Cardiac muscle cell (in vitro differentiated cells and primary cell): ENCODE results near the gene TBC1D8. TPM values are rescaled to one million over a fixed set of nuclear protein-coding genes. Genes with fewer than 3 reads are reported as not detected.
A peak's percentile ranks its signal among the peaks of the same experiment; 100 is the strongest.

Experiments used
- DNase-seq, 2 donors: peaks; one replicate each; pipeline versions ENCODE4 v3.0.0 to v3.0.0-alpha.2; 2010 to 2017; ENCODE audit warnings: low read depth in 1 of 2, low spot score in 1 of 2
- H3K27ac ChIP-seq: fragments of 200-600 bp; sonication (generic); 2 replicates; pipeline ENCODE4 v1.5.1; 2016
- H3K27me3 ChIP-seq: fragments of 200-600 bp; sonication (generic); 2 replicates; pipeline ENCODE4 v1.6.0; 2016; ENCODE audit warnings: control low read depth
- H3K36me3 ChIP-seq: fragments of 200-600 bp; sonication (generic); 2 replicates; pipeline ENCODE4 v1.5.1; 2016; ENCODE audit warnings: control low read depth
- H3K4me1 ChIP-seq: fragments of 200-600 bp; sonication (generic); 2 replicates; pipeline ENCODE4 v1.8.1; 2017; ENCODE audit warnings: low read depth, mild to moderate bottlenecking, mixed run types
- H3K4me3 ChIP-seq: fragments of 200-600 bp; sonication (generic); 2 replicates; pipeline ENCODE4 v1.5.1; 2016; ENCODE audit warnings: mild to moderate bottlenecking
- H3K9me3 ChIP-seq: fragments of 200-600 bp; sonication (generic); 2 replicates; pipeline ENCODE4 v1.5.1; 2017; ENCODE audit warnings: low read depth, mild to moderate bottlenecking, control low read depth
- polyA plus RNA-seq: library from polyadenylated mRNA; unstranded; fragments of >200 nt; fragmentation: Nextera tagmentation; extraction: Ambion mirVana; gene quantifications from 2 replicates; pipeline ENCODE4 v1.2.1, GENCODE V29; 2016
- total RNA-seq: library from RNA; depleted of rRNA; stranded (reverse); fragments of >200 nt; gene quantifications from 2 replicates; pipeline ENCODE4 v1.2.3, GENCODE V29; 2016
- TF ChIP-seq, protein P1 (sequence below): IDR thresholded peaks from 2 replicates; pipeline ENCODE4 v1.5.1; 2012; ENCODE audit warnings: low read depth, mild to moderate bottlenecking, low read length

Gene TBC1D8
- total and polyA plus RNA-seq, 2 experiments from 2014 or later: 15.2 to 23.2 TPM

DNA sequence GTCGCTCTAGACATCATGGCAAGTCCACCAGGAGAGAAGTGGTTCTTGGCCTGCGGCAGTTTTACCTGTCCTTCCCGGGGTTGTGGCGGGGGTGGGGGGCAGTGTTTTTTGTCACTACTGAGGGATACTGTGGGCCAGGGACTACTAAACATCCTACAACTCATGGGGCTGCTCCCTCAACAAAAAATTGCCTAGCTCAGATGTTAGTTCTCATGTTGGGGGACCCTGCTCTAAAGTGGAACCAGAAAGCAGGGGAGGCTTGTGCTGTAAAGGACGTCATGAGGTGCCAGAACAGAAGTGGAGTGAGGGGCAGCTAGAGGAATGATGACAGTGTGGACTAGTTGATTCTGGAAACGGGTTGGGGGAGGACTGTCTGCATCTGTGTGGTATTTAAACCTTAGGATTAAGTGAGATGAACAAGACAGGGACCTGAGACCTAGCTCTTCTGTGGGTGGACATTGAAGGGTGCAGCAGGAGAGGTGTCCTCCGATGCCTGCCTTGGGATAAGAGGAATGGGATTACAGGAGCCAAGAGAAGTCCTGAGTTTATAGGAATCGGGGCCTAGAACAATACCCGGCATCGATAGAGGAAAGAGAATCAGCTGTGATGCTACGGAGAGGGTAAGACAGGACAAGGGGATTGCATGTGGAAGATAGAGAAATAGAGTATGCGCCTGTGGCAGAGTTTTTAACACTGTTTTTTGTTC lies 146.4 kb downstream of the TBC1D8 start:
- no peak for DNase-seq
- no peak overlapping the region for H3K4me3 ChIP-seq
- peaks cover 4% of the 10 kb centered on the region for H3K4me1 ChIP-seq
- H3K36me3 ChIP-seq: peaks cover 40% of the 10 kb centered on the region
- no peaks in the 10 kb centered on the region for H3K9me3 ChIP-seq
- TF ChIP-seq, protein P1, sequence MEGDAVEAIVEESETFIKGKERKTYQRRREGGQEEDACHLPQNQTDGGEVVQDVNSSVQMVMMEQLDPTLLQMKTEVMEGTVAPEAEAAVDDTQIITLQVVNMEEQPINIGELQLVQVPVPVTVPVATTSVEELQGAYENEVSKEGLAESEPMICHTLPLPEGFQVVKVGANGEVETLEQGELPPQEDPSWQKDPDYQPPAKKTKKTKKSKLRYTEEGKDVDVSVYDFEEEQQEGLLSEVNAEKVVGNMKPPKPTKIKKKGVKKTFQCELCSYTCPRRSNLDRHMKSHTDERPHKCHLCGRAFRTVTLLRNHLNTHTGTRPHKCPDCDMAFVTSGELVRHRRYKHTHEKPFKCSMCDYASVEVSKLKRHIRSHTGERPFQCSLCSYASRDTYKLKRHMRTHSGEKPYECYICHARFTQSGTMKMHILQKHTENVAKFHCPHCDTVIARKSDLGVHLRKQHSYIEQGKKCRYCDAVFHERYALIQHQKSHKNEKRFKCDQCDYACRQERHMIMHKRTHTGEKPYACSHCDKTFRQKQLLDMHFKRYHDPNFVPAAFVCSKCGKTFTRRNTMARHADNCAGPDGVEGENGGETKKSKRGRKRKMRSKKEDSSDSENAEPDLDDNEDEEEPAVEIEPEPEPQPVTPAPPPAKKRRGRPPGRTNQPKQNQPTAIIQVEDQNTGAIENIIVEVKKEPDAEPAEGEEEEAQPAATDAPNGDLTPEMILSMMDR: no peak
- no peaks in the 10 kb centered on the region for H3K27me3 ChIP-seq
- H3K27ac ChIP-seq: peak overlapping the region; percentile 92

DNA sequence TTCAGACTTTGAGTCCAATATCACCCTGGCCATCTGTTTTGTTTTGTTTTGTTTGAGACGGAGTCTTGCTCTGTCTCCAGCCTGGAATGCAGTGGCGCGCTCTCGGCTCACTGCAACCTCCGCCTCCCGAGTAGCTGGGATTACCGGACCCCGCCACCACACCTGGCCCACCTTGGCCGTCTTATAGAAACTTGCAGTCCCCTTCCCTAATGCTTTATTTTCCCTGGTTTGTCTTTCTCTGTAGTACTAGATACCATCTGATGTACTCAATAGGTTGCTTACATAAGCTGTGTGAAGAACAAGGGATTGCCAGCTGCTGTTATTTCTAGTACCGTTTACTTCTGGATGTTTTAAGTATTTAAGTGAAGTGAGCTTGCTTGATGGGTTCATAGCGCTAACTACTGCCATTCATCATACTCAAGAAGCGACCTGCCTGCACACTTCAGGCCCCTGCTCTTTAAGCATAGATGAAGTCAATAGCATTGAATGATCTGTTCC lies 147.9 kb downstream of the TBC1D8 start:
- Histone ChIP-seq H3K9me3 (no peaks in the 10 kb centered on the region), H3K36me3 (peaks cover 40% of the 10 kb centered on the region), H3K4me1 (peaks cover 4% of the 10 kb centered on the region), H3K27me3 (no peaks in the 10 kb centered on the region), H3K27ac (peak overlapping the region; percentile 92), H3K4me3 (peak overlapping the region; percentile 90)
- DNase-seq: peak in 1 of 2 donors; percentile 17
- TF ChIP-seq, protein P1: no peak

DNA sequence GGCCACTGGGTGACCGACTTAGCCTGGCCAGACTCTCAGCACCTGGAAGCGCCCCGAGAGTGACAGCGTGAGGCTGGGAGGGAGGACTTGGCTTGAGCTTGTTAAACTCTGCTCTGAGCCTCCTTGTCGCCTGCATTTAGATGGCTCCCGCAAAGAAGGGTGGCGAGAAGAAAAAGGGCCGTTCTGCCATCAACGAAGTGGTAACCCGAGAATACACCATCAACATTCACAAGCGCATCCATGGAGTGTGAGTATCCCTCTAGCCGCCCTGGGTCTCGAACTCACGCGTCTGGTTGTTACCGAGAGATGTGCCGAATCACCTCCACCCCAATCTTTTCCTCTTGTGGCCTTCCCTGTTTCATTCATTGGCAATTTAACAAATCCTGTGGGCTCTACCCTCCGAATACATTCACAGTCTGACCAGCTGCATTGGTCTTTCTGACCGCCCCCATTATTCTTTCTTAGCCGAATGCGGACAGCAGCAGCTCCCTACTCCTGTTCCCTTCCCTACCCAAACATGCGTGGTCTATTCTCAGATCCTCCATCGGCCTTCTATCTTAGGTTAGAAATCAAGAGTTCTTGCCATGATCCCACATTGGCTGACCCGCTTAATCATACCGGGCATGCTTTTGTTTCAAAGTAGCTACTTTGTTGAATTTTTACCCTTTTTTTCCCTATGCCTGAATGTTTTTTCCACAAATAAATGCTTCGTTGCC lies 148.5 kb downstream of the TBC1D8 start:
- peaks cover 40% of the 10 kb centered on the region for H3K36me3 ChIP-seq
- H3K4me1 ChIP-seq: peaks cover 4% of the 10 kb centered on the region
- TF ChIP-seq, protein P1: no peak
- peak overlapping the region; percentile 90 for H3K4me3 ChIP-seq
- DNase-seq: peak in 1 of 2 donors; percentile 25
- H3K27ac ChIP-seq: peak overlapping the region; percentile 92
- H3K9me3 ChIP-seq: no peaks in the 10 kb centered on the region
- H3K27me3 ChIP-seq: no peaks in the 10 kb centered on the region

DNA sequence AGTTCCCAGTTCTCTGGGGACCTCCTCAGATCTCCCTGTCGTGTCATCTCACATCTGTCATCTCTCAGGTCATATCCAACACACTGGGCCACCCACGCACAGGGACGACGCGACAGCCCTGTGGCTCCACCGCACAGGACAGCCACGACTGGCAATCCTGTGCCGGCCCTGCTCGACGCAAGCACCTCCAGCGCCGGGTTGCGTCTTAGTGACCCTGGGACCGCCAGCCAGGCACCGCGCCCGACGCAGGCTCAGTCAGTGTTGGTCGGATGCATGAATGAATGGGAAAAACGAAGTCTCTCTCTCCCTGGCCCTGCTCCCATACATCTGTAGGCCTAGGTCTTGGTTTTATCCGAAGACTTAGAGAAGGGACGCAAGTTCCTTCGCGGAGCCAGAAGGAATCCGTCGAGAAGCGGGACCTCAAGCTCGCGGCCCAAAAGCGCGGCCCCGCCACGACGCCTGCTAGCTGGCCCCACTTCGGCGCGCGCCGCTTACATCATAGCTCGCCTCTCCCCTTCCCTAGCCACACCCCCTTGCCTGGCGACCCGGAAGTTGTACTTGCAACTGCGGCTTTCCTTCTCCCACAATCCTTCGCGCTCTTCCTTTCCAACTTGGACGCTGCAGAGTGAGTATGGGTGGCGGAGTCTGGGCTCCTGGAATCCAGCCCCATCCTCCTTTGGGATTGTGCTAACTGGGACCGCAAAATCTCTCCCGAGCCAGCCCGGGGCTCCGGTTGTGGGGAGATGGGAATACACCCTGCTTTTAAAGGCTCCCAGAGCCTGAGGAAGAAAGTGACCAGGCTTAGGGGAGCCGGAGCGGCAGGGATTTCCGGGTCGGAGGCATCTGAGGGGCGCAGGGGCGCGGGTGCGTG lies 149.3 kb downstream of the TBC1D8 start, which contains the start of gene RPL31:
Gene RPL31 (plus strand): TSS at position 599 of the 871 bp plus-strand sequence. CDS start 413 bp downstream, outside the sequence.
- Histone ChIP-seq H3K4me1 (peaks cover 4% of the 10 kb centered on the region), H3K36me3 (peaks cover 34% of the 10 kb centered on the region), H3K27me3 (no peaks in the 10 kb centered on the region), H3K9me3 (no peaks in the 10 kb centered on the region), H3K27ac (peak within 1 kb of the TSS; percentile 92), H3K4me3 (peak within 1 kb of the TSS; percentile 90)
- peak; percentile 97 to 98 for DNase-seq
- TF ChIP-seq, protein P1: no peak

DNA sequence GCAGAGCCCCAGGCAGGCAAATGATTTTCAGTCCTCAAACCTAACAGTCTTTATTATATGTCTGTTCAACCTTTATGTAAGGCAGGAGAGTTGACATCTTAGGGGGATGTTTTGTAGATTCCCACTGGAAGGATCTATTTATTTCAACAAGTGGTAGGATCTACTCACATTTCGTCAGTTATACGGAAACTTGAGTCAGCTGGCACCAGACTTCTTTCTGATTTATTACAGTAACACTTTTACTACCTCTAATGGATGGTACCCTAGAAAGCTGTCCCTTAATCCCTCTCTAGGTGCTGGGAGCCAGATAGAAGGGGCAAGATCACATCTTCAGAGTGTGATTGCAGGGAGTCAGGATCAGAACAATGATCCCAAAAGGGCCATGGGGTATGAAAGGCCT lies 151.2 kb downstream of the TBC1D8 start:
- Histone ChIP-seq H3K4me3 (no peak overlapping the region), H3K36me3 (peaks cover 15% of the 10 kb centered on the region), H3K4me1 (peaks cover 4% of the 10 kb centered on the region), H3K27me3 (no peaks in the 10 kb centered on the region), H3K27ac (no peak overlapping the region), H3K9me3 (no peaks in the 10 kb centered on the region)
- TF ChIP-seq, protein P1: no peak
- DNase-seq: no peak
